GM12878 (cell line): ENCODE measurements around the gene WNK2.

ENCODE experiments used
- BCL11A ChIP-seq: IDR thresholded peaks from 2 replicates; pipeline ENCODE4 v1.6.1; 2011; ENCODE audit warnings: low read depth, low read length
- CTCF ChIP-seq, 3 experiments: IDR thresholded peaks in 2 of 3; conservative IDR thresholded peaks in 1 of 3; 2 replicates each; pipeline ENCODE4 v1.5.1; 2011; ENCODE audit warnings: low read depth in 3 of 3, low read length in 3 of 3, mild to moderate bottlenecking in 3 of 3, control low read depth in 2 of 3, moderate library complexity in 2 of 3, inconsistent platforms in 1 of 3, mixed read lengths in 1 of 3; ENCODE audit not compliant: control insufficient read depth in 2 of 3, insufficient read depth in 1 of 3; ENCODE audit errors: extremely low read depth in 1 of 3
- NFIC ChIP-seq: IDR thresholded peaks from 2 replicates; pipeline ENCODE4 v1.6.1; 2012; ENCODE audit warnings: low read depth, mild to moderate bottlenecking, inconsistent platforms, low read length, moderate library complexity
- POLR2AphosphoS5 ChIP-seq: IDR thresholded peaks from 2 replicates; pipeline ENCODE4 v1.6.1; 2011; ENCODE audit warnings: mild to moderate bottlenecking, low read length, inconsistent platforms
- TARDBP ChIP-seq: IDR thresholded peaks from 2 replicates; pipeline ENCODE4 v1.6.1; 2016; ENCODE audit warnings: borderline replicate concordance

DNA sequence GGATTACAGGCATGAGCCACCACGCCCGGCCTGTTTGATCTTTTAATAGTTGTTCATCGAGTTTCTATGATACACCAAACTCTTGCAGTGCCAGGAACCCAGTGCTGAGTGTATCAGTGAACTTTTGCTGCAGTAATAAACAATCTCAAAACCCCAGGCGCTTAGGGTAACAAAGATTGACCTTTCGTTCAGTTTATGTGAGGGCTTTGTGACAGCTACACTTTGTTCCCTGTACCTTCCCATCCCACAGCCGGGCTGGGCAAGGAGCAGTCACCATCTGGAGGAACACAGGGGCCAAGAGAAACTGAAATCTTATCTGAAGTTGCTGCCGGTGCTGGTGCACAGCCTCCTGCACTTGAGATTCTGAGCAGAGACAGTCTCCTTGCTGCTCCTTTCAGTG is 17.2 kb upstream of the WNK2 start:
- no peak for TF ChIP-seq CTCF (IDR thresholded peaks at IDR 0.05 in 2 of 3, conservative IDR thresholded peaks at IDR 0.05 in 1 of 3; ENCODE audit: control insufficient read depth in 2 of 3, extremely low read depth in 1 of 3, insufficient read depth in 1 of 3, low read depth in 3 of 3, low read length in 3 of 3)
- TF ChIP-seq TARDBP: no peak
- TF ChIP-seq POLR2AphosphoS5: no peak
- no peak for TF ChIP-seq BCL11A
- no peak for TF ChIP-seq NFIC
